ENCODE data around the gene GLIS1. TPM values are rescaled to one million over a fixed set of nuclear protein-coding genes. Genes with fewer than 3 reads are reported as not detected.

The GLIS1 gene
- total RNA-seq, 1 experiment from 2014 or later, result 0.28 TPM

GRCh38 chr1:53576381-53576801 lies 162.6 kb downstream of the GLIS1 start:
- Mint-ChIP-seq H3K36me3 (ENCODE audit: insufficient read depth in 1 of 3, low read depth in 3 of 3) (no peaks in the 10 kb centered on the region), H3K27ac (peak overlapping the region in 1 of 3 experiments; percentile 71; a peak in 3 of 7 replicates), H3K4me3 (no peak overlapping the region; a peak in 1 of 5 replicates), H3K9me3 (no peaks in the 10 kb centered on the region), H3K27me3 (ENCODE audit: low read depth) (peaks cover 5% of the 10 kb centered on the region), H3K4me1 (peaks cover 28 to 36% of the 10 kb centered on the region in 2 experiments)
- Histone ChIP-seq H3K79me2 (ENCODE audit: insufficient read depth, low read length) (no peaks in the 10 kb centered on the region), H4K20me1 (ENCODE audit: control insufficient read depth, insufficient read depth, insufficient read length) (no peaks in the 10 kb centered on the region), H2AK5ac (ENCODE audit: insufficient read length, low read length) (no peak overlapping the region), H3K23ac (ENCODE audit: insufficient read length, low read depth, low read length) (no peak overlapping the region), H3K9ac (ENCODE audit: extremely low read depth, insufficient read length, low read length) (no peak overlapping the region), H3K4me2 (ENCODE audit: insufficient read depth, insufficient read length, low read length) (no peak overlapping the region), H4K8ac (replicated peaks; ENCODE audit: insufficient read length, low read depth, low read length) (no peak overlapping the region), H4K5ac (ENCODE audit: insufficient read length, low read depth, low read length) (no peak overlapping the region), H3K27me3 (ENCODE audit: insufficient read depth, low read length) (no peaks in the 10 kb centered on the region), H2AFZ (ENCODE audit: low read length) (no peak overlapping the region), H3K23me2 (ENCODE audit: insufficient read length, low read depth, low read length, poor library complexity, severe bottlenecking) (no peaks in the 10 kb centered on the region), H3K4ac (ENCODE audit: low read depth, low read length) (no peak overlapping the region), H4K91ac (ENCODE audit: insufficient read length, low read depth, low read length) (no peak overlapping the region), H2BK15ac (ENCODE audit: low read depth, low read length) (no peak overlapping the region), H3K79me1 (ENCODE audit: insufficient read depth, low read depth, low read length, poor library complexity, severe bottlenecking) (no peaks in the 10 kb centered on the region), H3K18ac (ENCODE audit: insufficient read length, low read depth, low read length) (no peak overlapping the region), H2BK5ac (ENCODE audit: insufficient read length, low read length) (no peak overlapping the region), H3K56ac (ENCODE audit: insufficient read length, low read depth, low read length) (no peak overlapping the region), H3T11ph (ENCODE audit: low read length) (no peak overlapping the region), H3K14ac (ENCODE audit: insufficient read depth, low read length) (no peak overlapping the region), H3K27ac (ENCODE audit: insufficient read length, low read depth, low read length) (no peak overlapping the region), H3K4me1 (ENCODE audit: insufficient read depth, low read length) (no peaks in the 10 kb centered on the region; the same call in 1 of the 2 replicates), H2BK120ac (ENCODE audit: low read depth, low read length, poor library complexity, severe bottlenecking) (no peak overlapping the region), H2BK12ac (ENCODE audit: insufficient read length, low read depth, low read length) (no peak overlapping the region), H2BK20ac (ENCODE audit: low read depth, low read length, poor library complexity, severe bottlenecking) (no peak overlapping the region), H3K9me3 (ENCODE audit: control insufficient read depth, low read depth, low read length) (no peaks in the 10 kb centered on the region)
- DNase-seq, result no peak
- TF ChIP-seq CTCF (conservative IDR thresholded peaks at IDR 0.05), result no peak
- WGBS (ENCODE audit: extremely low coverage, insufficient read length, low lambda C conversion rate), result no CpG with 5 or more reads among the region's 6 CpGs
